NCI-H526 (cell line): ENCODE results near the gene ZNF569.
A peak's percentile ranks its signal among the peaks of the same experiment; 100 is the strongest.
"Not testable (repeated sequence)": the region's sequence is repeated elsewhere in the genome, so short reads cannot be mapped to it uniquely, and the experiment has no call there.

Experiments
- DNase-seq, 2 experiments: peaks; one replicate each; lab custom pipeline; 2025; lab: John Stamatoyannopoulos, UW

Gene ZNF569

DNA sequence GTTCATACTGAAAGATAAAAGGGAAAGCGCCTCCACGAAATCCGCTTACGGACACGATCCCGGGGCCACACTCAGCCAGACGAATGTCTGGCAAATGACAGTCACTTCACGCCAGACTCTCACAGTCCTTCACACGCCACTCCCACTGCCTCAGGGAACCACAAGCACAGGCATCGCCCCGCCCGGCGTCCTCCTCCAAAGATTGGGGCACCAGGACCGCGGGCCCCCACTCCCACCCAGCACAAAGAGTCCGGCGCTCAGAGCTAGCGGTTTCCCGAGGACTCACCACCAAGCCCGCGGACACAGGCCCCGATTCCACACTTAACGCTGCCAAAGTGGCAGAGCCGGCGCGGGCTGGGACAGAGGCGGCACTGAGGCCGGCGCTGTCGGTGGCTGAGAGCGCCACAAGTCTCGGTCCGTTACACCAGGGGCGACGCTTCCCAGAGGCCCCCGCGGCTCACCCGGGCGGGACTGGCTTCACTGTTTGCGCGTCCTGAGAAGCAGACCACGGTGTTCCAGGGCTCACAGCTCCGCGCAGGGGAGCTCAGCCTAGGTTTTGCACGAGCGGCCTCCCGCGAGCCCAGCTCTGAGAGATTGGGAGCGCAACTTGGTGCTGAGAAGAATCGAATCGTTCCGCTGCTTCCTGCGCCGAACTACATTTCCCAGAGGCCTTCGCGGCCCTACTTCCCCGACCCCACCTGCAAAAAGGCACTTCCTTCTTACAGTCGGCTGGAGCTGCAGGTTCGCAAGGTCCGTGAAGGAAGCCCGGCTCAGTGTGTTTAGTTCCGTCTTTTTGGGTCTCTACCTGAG, at the start of gene ZNF569:
TSS of gene ZNF569 (minus strand) at position 647 of the 810 bp plus-strand sequence. CDS start 22,523 bp downstream, outside the sequence.
- DNase-seq: peak; percentile 94 to 96

- DNase-seq: no peak
These were observed 46.2 kb upstream of the ZNF569 start for GRCh38 chr19:37513397-37513796.

- no peak for DNase-seq
These were observed 44.6 kb upstream of the ZNF569 start for GRCh38 chr19:37511821-37512220.

- DNase-seq: no peak
These were observed 43.9 kb upstream of the ZNF569 start for GRCh38 chr19:37511186-37511585.

GRCh38 chr19:37507167-37507464, 39.9 kb upstream of the ZNF569 start:
- DNase-seq: no peak

- peak; percentile 83 to 89 for DNase-seq
These were observed 39.3 kb upstream of the ZNF569 start, which contains the start of gene ZNF793 for GRCh38 chr19:37506387-37507166. Gene ZNF793 (plus strand): TSS chr19:37506939. CDS start chr19:37523440, 16,501 bp downstream.

- DNase-seq: no peak
These were observed 38.7 kb upstream of the ZNF569 start for GRCh38 chr19:37505958-37506386.

- DNase-seq: no peak
These were observed 25.0 kb upstream of the ZNF569 start for GRCh38 chr19:37492213-37492612.

DNA sequence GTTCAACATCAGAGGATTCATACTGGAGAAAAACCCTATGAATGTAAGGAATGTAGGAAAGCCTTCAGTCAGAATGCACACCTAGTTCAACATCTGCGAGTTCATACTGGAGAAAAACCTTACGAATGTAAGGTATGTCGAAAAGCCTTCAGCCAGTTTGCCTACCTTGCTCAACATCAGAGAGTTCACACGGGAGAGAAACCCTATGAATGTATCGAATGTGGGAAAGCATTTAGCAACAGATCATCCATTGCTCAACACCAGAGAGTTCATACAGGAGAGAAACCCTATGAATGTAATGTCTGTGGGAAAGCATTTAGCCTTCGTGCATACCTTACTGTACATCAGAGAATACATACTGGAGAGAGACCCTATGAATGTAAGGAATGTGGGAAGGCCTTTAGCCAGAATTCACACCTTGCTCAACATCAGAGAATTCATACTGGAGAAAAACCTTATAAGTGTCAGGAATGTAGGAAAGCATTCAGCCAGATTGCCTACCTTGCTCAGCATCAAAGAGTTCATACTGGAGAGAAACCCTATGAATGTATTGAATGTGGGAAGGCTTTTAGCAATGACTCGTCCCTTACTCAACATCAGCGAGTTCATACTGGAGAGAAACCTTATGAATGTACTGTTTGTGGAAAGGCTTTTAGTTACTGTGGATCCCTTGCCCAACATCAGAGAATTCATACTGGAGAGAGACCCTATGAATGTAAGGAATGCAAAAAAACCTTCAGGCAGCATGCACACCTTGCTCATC, 17.3 kb upstream of the ZNF569 start:
- DNase-seq: no peak

DNA sequence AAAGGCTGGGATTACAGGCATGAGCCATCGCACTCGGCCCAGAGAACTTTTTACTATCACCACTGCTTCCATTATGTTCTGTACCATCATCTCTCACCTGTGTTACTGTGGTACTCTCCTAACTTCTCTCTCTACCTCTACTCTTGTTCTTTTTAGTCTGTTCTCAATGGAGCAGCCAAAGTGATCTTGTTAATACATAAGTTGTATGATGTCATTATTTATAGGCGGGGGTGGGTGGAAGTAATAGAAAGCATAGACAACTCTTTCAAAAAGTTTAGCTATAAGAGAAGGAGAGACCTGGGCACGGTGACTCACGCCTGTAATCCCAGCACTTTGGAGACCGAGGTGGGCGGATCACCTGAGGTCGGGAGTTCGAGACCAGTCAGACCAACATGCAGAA, 4.9 kb upstream of the ZNF569 start:
- DNase-seq: no peak

DNA sequence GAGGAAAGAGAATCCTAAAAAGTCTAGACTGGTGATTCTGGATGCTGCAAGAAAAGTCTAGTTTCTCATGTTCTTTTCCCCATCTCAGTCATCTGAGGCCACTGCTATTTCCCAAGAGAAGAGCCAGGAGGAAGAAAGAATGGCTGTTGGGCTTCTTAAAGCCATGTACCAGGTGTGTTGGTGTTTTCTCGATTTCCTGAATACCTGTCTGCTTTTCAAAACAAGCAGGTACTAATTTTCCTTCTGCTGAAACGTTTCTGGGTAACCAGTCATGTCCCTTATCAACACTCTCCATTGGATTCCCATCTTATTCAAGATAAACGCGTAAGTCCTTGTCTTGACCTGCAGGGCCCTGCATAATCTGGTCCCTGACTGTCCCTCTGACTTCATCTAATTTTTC, 3.0 kb upstream of the ZNF569 start:
- no peak for DNase-seq

DNA sequence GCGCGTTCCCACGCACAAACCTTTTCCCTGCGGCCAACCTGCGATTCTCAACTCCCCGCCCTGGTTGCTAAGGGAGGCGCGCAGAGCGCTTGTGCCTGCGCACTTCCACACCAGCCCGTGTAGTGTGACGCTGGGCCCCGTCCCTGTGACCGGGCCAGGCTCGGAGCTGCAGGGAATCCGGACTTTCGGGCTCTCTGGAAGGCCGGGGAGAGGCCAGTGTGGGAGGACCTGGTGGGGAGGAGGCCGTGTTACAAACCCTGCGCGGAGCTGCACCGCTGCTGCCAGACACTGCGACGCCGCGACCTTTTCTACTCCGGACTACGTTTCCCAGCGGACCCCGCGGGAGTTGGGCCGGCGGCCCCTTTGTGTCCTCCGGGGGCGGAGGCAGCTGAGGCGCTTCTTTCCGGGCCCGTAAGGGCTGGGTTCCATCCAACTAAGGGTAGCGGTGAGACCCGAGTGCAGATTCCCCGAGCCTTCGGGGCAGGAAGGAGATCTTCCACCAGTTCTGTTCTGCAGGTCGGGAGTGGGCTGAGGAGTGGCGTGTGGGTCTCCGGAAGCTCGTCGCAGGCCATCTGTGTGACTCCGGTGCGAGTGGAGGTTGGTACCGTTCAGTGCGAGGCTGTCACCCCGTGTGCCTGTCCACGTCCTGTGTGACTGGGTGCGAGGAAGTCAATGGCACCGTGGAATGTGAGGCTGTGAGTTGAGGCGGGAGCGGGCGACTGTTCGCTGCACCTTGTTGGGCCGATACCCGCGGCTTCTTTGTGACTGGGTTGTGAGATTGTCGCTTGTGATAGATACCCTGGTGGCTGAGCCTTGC, 1.9 kb upstream of the ZNF569 start, which contains the start of gene ZNF570:
TSS of gene ZNF570 (plus strand) at position 396 of the 817 bp plus-strand sequence. CDS start 999 bp downstream, outside the sequence.
- DNase-seq: peak; percentile 73 to 94

GRCh38 chr19:37467608-37468090, 405 bp upstream of the ZNF569 start:
- peak in 1 of 2 experiments; percentile 31 for DNase-seq

DNA sequence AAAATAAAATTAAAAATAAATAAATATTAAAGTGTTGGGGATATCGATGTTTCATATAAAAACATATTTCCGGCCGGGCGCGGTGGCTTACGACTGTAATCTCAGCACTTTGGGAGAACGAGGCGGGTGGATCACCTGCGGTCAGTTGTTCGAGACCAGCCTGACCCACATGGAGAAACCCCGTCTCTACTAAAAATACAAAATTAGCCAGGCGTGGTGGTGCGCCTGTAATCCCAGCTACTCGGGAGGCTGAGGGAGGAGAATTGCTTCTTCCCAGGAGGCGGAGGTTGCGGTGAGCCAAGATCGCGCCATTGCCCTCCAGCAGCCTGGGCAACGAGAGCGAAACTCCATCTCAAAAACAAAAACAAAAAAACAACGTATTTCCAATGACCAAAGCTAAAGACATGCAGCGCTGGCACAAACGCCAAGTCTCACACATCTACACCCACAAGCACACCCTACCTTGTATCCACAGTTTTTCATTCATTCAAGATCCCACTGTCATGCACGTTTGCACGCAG, 907 bp downstream of the ZNF569 start:
- peak in 1 of 2 experiments; percentile 17 for DNase-seq

DNA sequence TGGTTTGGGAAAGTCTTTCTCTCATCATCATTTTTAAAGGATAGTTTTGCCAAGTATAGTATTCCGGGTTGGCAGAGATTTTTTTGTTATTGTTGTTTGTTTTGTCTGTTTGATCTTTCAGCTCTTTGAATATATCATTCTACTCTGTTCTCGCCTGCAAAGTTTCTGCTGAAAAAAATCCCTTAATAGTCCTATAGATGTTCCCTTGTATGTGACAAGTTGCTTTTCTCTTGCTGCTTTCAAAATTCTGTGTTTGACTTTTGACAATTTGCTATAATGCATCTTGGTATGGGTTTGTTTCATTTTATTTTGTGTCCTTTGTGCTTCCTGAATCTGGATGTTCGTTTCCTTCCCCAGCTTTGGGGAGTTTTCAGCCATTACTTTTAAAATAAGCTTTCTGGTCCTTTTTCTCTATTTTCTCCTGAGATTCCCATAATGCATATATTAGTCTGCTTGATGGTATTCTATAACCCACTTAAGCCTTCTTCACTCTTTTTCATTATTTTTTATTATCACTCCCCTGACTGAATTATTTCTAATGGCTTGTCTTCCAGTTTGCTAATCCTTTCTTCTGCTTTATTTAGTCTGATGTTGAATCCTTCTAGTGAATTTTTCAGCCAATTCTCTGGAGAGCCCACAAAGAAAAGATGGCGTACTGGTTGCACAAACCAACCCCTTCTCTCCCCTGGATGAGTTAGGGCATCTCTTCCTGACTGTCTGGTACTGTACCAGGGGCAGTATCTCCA, 14.6 kb downstream of the ZNF569 start:
- DNase-seq: no peak

GRCh38 chr19:37413313-37414084, 53.7 kb downstream of the ZNF569 start:
- no peak for DNase-seq

GRCh38 chr19:37412700-37413099, 54.5 kb downstream of the ZNF569 start:
- no peak for DNase-seq

DNA sequence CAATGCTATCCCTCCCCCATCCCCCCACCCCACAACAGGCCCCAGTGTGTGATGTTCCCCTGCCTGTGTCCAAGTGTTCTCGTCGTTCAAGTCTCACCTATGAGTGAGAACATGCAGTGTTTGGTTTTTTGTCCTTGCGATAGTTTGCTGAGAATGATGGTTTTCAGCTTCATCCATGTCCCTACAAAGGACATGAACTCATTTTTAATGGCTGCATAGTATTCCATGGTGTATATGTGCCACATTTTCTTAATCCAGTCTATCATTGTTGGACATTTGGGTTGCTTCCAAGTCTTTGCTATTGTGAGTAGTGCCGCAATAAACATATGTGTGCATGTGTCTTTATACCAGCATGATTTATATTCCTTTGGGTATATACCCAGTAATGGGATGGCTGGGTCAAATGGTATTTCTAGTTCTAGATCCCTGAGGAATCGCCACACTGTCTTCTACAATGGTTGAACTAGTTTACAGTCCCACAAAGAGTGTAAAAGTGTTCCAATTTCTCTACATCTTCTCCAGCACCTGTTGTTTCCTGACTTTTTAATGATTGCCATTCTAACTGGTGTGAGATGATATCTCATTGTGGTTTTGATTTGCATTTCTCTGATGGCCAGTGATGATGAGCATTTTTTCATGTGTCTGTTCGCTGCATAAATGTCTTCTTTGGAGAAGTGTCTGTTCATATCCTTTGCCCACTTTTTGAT, 61.0 kb downstream of the ZNF569 start:
- DNase-seq: not testable (repeated sequence)

DNA sequence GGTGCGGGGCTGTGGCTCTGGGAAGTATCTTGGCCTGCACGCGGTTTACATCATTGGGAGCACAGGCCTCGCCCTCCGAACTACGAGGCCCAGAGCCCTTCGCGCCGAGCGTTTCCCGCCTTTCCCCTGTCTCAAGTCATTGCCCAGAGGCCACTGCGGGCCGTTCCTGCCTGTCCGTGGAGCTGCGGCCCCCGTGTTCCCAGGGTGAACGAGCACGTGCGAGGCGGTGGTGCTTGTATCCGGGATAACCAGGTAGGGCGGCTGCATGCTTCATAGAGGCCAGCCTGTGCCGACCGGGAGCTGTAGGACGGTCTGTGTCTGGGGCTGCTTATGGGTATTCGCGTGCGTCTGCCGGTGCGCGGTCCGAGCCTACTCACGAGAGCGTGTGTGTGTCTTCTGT, 63.8 kb downstream of the ZNF569 start:
- DNase-seq: no peak
